HG02763 (cell line): Measurements from ENCODE around the gene STX18.
"Not testable (repeated sequence)": the region's sequence is repeated elsewhere in the genome, so short reads cannot be mapped to it uniquely, and the experiment has no call there.

Experiments
- ATAC-seq: cut with Tn5 transposase; IDR thresholded peaks from one replicate; pipeline ENCODE4 v1.9.1; 2021; ENCODE audit warnings: mild to moderate bottlenecking, moderate library complexity; ENCODE audit not compliant: unreplicated experiment

The STX18 gene

DNA sequence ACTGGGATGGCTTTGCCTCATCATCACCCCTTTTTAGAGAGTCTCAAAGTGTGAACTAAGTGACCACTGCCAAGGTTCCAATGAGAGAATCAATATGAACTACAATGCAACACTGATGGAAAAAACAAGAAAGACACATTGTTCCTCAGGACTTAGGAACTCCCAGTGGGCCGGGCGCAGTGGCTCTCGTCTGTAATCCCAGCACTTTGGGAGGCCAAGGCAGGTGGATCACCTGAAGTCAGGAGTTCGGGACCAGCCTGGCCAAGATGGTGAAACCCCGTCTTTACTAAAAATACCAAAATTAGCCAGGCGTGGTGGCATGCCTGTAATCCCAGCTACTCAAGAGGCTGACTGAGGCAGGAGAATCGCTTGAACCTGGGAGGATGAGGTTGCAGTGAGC, 119.7 kb downstream of the STX18 start:
- ATAC-seq, result not testable (repeated sequence)

DNA sequence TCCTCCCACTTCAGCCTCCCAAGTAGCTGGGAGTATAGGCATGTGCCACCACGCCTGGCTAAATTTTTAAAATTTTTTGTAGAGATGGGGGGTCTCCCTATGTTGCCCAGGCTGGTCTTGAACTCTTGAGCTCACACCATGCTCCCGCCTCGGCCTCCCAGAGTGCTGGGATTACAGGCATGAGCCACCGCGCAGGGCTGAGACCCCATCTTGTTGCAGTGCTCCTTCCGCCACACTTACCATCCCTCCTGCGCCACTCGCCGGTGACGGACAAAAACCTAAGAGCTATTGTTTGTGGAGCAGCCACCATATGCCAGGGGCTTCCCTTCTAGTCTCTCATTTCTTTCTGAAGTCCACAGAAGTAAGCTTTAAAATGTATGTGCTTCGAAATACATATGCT, 120.5 kb downstream of the STX18 start:
- ATAC-seq, result no peak

- no peak for ATAC-seq
Observed at GRCh38 chr4:4420421-4420820, 121.4 kb downstream of the STX18 start.

DNA sequence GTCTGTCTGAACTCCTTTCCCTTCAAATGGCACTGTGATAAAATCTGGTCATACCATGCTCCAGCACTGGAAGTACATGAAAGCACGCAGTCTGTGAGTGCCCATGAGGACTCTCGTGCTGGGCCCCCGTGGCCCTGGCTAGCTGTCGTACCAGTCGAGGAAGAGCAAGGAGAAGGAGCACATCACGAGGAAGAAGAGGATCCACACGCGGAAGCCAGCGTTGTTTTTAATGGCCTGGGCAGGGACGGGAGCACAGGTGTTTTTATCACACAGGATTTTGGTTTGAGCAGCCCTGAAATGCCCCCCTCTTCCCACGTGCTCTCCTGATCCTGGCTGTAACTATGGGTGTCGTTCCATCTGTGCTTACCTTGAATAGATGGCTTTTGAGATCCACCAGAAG, 122.0 kb downstream of the STX18 start:
- no peak for ATAC-seq

DNA sequence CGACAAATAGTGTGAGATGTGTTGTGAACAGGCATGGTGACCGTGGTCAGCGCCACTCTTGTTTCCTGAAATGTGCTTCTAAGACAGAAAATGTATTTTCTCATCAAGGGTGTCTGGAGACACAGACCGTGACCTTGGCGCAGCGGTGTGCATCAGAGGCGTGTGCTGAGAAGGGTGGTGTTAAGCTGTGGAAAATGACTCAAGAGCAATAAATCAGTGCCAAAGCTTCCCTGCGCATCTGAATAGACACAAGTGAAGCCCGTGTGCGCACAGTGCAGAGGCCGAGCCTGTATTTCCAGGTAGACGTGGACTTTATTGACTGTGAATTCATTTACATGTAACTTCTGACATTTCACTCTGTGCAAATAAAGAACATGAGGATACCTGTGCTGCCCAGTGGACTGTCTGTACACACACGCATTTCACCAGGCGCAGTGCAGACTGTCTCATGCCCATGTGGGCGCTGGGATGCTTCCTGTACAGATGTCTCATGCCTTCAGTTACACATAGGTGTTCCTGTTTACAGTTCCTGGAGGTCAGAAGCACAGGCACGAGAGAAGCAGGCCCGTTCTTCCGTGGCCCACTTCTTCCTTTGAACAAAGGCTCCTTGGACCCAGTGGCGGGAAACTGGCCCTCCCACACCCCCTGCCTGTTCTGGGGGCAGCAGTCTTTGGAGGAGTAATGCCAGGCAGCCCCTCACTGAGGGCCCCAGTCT, 123.0 kb downstream of the STX18 start:
- no peak for ATAC-seq

DNA sequence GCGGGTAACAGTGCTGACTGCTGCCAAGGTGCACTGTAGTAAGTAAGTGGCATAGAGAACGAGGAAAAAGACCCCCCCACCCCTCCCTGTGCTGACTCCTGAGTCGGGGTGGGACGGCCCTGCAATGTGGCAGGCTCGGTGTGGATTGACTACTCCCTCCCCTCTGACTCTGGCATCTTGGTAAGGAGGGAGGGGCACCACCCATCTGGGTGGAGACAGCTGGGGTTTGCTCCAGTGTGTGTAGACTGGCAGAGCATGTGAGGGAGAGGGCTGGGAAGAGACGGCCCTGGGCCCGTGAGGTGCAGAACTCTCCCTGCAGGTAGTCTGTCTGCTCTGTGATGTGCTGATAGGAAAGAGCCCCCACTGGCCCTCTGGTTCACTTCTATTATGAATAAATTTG, 124.0 kb downstream of the STX18 start:
- ATAC-seq, result no peak

GRCh38 chr4:4416981-4417380, 124.9 kb downstream of the STX18 start:
- ATAC-seq, result no peak

- no peak for ATAC-seq
Observed at GRCh38 chr4:4415806-4416805, 125.7 kb downstream of the STX18 start.

DNA sequence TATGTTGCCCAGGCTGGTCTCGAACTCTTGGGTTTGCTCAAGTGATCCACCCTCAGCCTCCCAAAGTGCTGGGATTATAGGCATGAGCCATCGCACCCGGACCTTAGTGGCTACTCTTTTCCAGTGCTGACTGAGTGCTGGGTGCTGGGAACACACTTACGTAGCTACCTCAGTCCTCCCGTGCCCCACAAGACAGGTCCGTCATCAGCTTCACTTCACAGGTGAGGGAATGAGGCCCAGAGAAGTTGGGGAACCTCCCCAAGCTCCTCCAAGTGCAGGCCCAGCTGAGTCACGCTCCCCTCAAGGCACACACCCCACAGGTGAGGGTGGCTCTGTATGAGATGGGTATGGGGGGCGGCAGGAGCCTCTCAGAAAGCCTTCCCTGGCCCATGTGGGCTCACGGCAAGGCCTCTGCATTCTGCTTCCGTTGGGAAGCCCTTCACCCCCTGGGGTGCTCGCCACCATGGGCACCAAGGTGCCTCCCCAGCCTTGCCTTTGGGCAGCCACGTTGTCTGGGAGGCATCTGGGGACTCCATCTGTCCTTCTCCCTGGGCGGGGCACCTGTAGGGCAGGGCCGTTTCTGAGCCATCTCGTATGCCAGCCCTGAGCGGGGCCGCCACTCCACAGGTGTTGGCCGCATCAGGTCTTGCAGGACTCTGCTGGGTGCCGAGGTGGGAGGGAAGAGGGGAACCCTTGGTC, 126.6 kb downstream of the STX18 start:
- no peak for ATAC-seq

- ATAC-seq, result no peak
Observed at GRCh38 chr4:4413806-4414205, 128.0 kb downstream of the STX18 start.

- ATAC-seq, result no peak
Observed at GRCh38 chr4:4413373-4413725, 128.5 kb downstream of the STX18 start.

DNA sequence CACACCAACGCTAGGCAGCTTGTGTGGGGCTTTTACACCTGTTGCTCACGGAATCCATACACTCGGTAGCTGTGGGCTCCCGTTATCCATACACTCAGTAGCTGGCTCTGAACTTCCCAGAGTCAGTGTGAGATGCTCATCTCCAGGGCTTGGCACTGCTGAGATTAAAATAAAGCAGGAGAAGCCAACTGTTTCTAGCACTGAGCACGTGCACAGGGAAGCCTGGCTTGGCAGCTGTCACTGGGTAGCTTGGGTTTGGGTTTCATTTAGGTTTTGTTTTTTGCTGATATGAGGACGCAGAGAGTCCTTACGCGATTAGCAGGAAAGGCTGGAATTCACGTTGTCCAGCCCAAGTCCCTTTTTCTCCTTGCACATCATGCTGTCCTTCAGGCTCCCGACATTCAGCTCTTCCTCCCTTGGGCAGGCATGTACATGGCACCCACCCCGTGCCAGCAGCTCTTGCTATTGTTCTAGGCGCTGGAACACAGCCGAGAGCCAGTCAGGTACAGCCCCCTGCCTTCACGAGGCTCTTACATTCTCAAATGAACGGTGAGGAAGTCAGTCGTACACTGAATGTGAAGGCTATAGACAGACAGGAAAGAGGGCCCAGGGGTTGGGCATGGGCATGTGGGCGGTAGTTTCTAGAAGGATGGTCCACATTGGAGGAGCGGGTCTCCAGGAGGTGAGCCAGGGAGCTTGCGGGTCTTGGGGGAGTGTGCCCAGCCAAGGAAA, 129.0 kb downstream of the STX18 start:
- no peak for ATAC-seq

DNA sequence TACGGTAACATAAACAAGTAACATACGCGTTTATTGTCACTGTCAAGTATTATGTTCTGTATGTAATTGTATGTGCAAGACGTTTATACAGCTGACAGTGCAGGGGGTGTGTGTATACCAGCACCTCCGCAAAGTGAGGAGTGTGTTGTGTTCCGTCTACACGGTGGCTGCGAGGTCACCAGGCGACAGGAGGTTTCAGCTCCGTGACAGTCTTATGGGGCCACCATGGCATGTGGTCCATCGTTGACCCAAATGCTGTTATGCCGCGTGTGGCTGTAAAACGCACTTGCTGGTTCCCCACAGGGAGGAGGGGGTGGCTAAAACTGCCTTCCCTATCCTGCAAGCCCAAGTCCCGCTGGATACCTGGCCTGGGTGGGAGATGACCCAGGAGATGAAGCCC, 129.9 kb downstream of the STX18 start:
- ATAC-seq, result no peak

GRCh38 chr4:4410271-4410670, 131.6 kb downstream of the STX18 start:
- ATAC-seq, result no peak

- ATAC-seq, result no peak
Observed at GRCh38 chr4:4409416-4410115, 132.3 kb downstream of the STX18 start.

DNA sequence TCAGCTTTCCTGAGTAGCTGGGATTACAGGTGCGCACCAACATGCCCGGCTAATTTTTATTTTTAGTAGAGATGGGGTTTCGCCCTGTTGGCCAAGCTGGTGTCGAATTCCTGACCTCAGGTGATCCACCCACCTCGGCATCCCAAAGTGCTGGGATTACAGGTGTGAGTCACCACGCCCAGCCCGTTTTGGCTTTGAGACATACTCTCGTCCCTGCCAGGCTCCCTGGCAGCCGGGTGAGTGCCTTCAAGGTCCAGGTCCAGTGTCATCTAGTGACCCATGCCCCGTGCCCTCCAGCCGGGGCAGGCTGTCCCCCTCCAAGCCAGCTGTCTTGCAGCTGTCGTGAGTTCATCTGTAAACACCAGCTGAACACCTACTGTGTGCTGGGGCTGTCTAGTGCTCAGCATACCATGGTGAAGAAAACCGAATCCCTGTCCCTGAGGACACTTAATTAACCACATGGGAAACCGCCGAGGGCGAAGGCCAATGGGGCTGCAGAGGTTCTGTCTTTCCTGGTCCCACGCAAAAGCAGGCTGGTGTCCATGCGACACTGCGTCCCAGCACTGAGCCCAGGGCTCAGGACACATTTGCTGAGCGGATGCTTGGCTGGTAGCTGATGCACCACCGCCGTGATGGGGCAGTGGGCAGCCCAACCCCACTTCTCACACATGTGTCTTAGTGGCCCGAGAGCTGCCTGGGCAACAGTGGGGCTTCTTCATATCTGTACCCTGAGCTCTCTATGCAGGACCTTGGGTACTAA, 133.1 kb downstream of the STX18 start:
- no peak for ATAC-seq

DNA sequence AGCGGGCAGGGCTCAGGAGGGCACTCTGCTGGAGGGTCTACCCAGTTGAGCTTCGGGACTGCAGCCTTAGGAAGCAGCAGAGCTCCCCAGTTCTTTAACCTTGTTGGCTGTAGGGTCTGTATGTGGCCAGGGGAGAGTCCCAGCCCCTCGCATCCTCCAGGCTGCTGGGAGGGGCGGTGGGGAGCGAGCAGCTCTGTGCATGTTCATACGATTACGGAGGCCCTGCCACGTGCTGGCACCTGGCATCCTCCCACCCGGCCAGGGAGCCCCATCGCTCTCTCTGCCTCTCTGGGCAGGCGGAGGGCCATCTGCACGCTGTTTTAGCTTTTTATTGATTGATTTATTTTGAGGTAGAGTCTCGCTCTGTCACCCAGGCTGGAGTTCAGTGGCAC, 133.7 kb downstream of the STX18 start:
- ATAC-seq, result no peak

- no peak for ATAC-seq
Observed at GRCh38 chr4:4407299-4408131, 134.3 kb downstream of the STX18 start.
